Activated CD4-positive, CD25-positive, alpha-beta regulatory T cell (primary cell): ENCODE data around the gene PBRM1.

Source experiments
- DNase-seq, 4 experiments: peaks; one replicate each; lab custom pipeline; 2025; lab: John Stamatoyannopoulos, UW

Gene PBRM1

GRCh38 chr3:52670621-52671521 lies 14.8 kb downstream of the PBRM1 start:
- DNase-seq: no peak

- DNase-seq: no peak
Measured at GRCh38 chr3:52663098-52663497, 22.6 kb downstream of the PBRM1 start.

GRCh38 chr3:52660046-52660445 lies 25.7 kb downstream of the PBRM1 start:
- no peak for DNase-seq

- DNase-seq: no peak
Measured at GRCh38 chr3:52655895-52656294, 29.8 kb downstream of the PBRM1 start.

- DNase-seq: no peak
Measured at GRCh38 chr3:52651592-52651991, 34.1 kb downstream of the PBRM1 start.

- no peak for DNase-seq
Measured at GRCh38 chr3:52650439-52650838, 35.3 kb downstream of the PBRM1 start.

GRCh38 chr3:52649461-52650210 lies 36.1 kb downstream of the PBRM1 start:
- DNase-seq: no peak

- no peak for DNase-seq
Measured at GRCh38 chr3:52645549-52645948, 40.2 kb downstream of the PBRM1 start.

- DNase-seq: no peak
Measured at GRCh38 chr3:52636673-52637072, 49.0 kb downstream of the PBRM1 start.

GRCh38 chr3:52633786-52634185 lies 51.9 kb downstream of the PBRM1 start:
- no peak for DNase-seq

GRCh38 chr3:52625041-52625440 lies 60.7 kb downstream of the PBRM1 start:
- DNase-seq: no peak

- no peak for DNase-seq
Measured at GRCh38 chr3:52623234-52623792, 62.4 kb downstream of the PBRM1 start.

GRCh38 chr3:52620580-52620979 lies 65.1 kb downstream of the PBRM1 start:
- no peak for DNase-seq

GRCh38 chr3:52615166-52615565 lies 70.5 kb downstream of the PBRM1 start:
- DNase-seq: no peak

- no peak for DNase-seq
Measured at GRCh38 chr3:52614689-52615088, 71.0 kb downstream of the PBRM1 start.

GRCh38 chr3:52609316-52609815 lies 76.3 kb downstream of the PBRM1 start:
- DNase-seq: no peak

- no peak for DNase-seq
Measured at GRCh38 chr3:52608337-52608736, 77.4 kb downstream of the PBRM1 start.

- DNase-seq: no peak
Measured at GRCh38 chr3:52606373-52607085, 79.2 kb downstream of the PBRM1 start.

GRCh38 chr3:52600258-52600657 lies 85.5 kb downstream of the PBRM1 start:
- no peak for DNase-seq

GRCh38 chr3:52596658-52597265 lies 89.0 kb downstream of the PBRM1 start:
- DNase-seq: no peak

- DNase-seq: no peak
Measured at GRCh38 chr3:52593103-52593502, 92.6 kb downstream of the PBRM1 start.
